ENCODE results near the gene MLXIP. TPM values are rescaled to one million over a fixed set of nuclear protein-coding genes. Genes with fewer than 3 reads are reported as not detected.

MLXIP gene
- total and polyA plus RNA-seq, 2 of the 8 experiments (the other 6 are each of a cell fraction or from before 2014, with no cell fraction given), result 5.5 to 40.5 TPM

- Histone ChIP-seq H3K4me1 (replicated peaks in 1 of 4; ENCODE audit: control insufficient read depth in 3 of 4, insufficient read depth in 4 of 4, low read length in 3 of 4) (peaks cover 0 to 8% (median 3%) of the 10 kb centered on the region in 4 experiments; a peak in 5 of 7 replicates), H3K36me3 (ENCODE audit: control insufficient read depth in 2 of 4, insufficient read depth in 4 of 4, low read length in 3 of 4) (peaks cover 2 to 25% (median 15%) of the 10 kb centered on the region in 4 experiments; a peak in 6 of 8 replicates), H2BK15ac (ENCODE audit: low read length) (no peak overlapping the region), H3K56ac (replicated peaks; ENCODE audit: insufficient read length, low read depth, low read length) (no peak overlapping the region), H3K14ac (ENCODE audit: insufficient read length) (no peak overlapping the region), H4K91ac (replicated peaks; ENCODE audit: insufficient read length, low read length) (no peak overlapping the region), H3K79me2 (ENCODE audit: control insufficient read depth in 1 of 2, insufficient read depth in 2 of 2, low read length in 2 of 2) (no peaks in the 10 kb centered on the region), H2BK20ac (ENCODE audit: low read length) (no peak overlapping the region), H3K27me3 (replicated peaks in 1 of 4; ENCODE audit: control insufficient read depth in 3 of 4, extremely low read depth in 1 of 4, insufficient read depth in 3 of 4, low read length in 3 of 4) (no peaks in the 10 kb centered on the region; a peak in 1 of 7 replicates), H2BK12ac (ENCODE audit: low read depth, low read length) (no peak overlapping the region), H4K5ac (ENCODE audit: insufficient read length, low read depth, low read length) (no peak overlapping the region), H3K18ac (ENCODE audit: extremely low read depth, low read length) (no peak overlapping the region), H3K9ac (replicated peaks in 1 of 4; ENCODE audit: extremely low read depth in 1 of 4, low read depth in 3 of 4, low read length in 3 of 4) (no peak overlapping the region), H3K23ac (ENCODE audit: insufficient read length) (no peak overlapping the region), H4K20me1 (replicated peaks in 1 of 2; ENCODE audit: control insufficient read depth in 1 of 2, insufficient read depth in 2 of 2, low read length in 2 of 2) (no peaks in the 10 kb centered on the region), H3K4ac (replicated peaks; ENCODE audit: insufficient read length, low read depth, low read length) (no peak overlapping the region), H3K4me3 (ENCODE audit: extremely low read depth in 1 of 4, insufficient read depth in 2 of 4, low read depth in 3 of 4, low read length in 4 of 4) (no peak overlapping the region), H2AK5ac (ENCODE audit: low read depth, low read length) (no peak overlapping the region), H3K9me3 (ENCODE audit: insufficient read depth in 2 of 2, low read depth in 1 of 2, low read length in 1 of 2) (peaks cover 21 to 28% of the 10 kb centered on the region in 2 experiments), H2AFZ (ENCODE audit: low read length) (no peak overlapping the region), H3K4me2 (ENCODE audit: insufficient read depth in 1 of 2, low read depth in 2 of 2, low read length in 2 of 2) (no peak overlapping the region), H4K8ac (ENCODE audit: extremely low read depth, insufficient read depth, low read length) (no peak overlapping the region), H3K23me2 (ENCODE audit: low read depth, low read length) (no peaks in the 10 kb centered on the region), H3K79me1 (ENCODE audit: low read depth, low read length) (no peaks in the 10 kb centered on the region), H3K27ac (ENCODE audit: low read depth, low read length) (no peak overlapping the region), H2BK120ac (replicated peaks; ENCODE audit: low read depth, low read length) (no peak overlapping the region), H2BK5ac (ENCODE audit: low read depth, low read length) (no peak overlapping the region)
- 94% methylated on average over 11 of the region's 11 CpGs; no CpG with 5 or more reads in 1 of the 2 experiments for WGBS, 2 experiments (ENCODE audit: extremely low coverage in 1 of 2, insufficient coverage in 1 of 2, insufficient read length in 1 of 2, insufficient replicate concordance in 2 of 2, low coverage in 1 of 2, low lambda C conversion rate in 2 of 2, missing lambda C conversion rate in 1 of 2)
- POLR2A ChIA-PET (ENCODE audit: partially characterized antibody), result interaction anchor here (0.8 to 2.5 kb wide), 7 partner anchors 9 to 336 kb away, joined by 3 to 6 read pairs (median 4); no protein-coding TSS in a partner anchor
- FAIRE-seq (no peak), DNase-seq (ENCODE audit: low read depth in 1 of 2, low spot score in 2 of 2) (no peak)
- TF ChIP-seq MAX (IDR thresholded peaks at IDR 0.05) (no peak), CBX8 (IDR thresholded peaks at IDR 0.05; ENCODE audit: borderline replicate concordance, low read depth, low read length) (no peak), ASH2L (IDR thresholded peaks at IDR 0.05; ENCODE audit: low read length) (no peak), EGR1 (IDR thresholded peaks at IDR 0.05; ENCODE audit: borderline replicate concordance, low read depth, low read length) (no peak), CHD1 (IDR thresholded peaks at IDR 0.05; ENCODE audit: low read depth, low read length) (no peak), TEAD4 (IDR thresholded peaks at IDR 0.05; ENCODE audit: low read depth, low read length) (no peak), JUN (IDR thresholded peaks at IDR 0.05; ENCODE audit: low read depth, low read length) (no peak), RAD21 (IDR thresholded peaks at IDR 0.05 in 1 of 2, conservative IDR thresholded peaks at IDR 0.05 in 1 of 2; ENCODE audit: low read depth in 2 of 2, low read length in 2 of 2) (no peak), GABPA (IDR thresholded peaks at IDR 0.05; ENCODE audit: borderline replicate concordance, insufficient read depth, low read length) (no peak), EZH2 (IDR thresholded peaks at IDR 0.05; ENCODE audit: low read depth, low read length, severe bottlenecking) (no peak), TCF12 (IDR thresholded peaks at IDR 0.05; ENCODE audit: low read depth, low read length) (no peak), HDAC2 (IDR thresholded peaks at IDR 0.05; ENCODE audit: borderline replicate concordance in 1 of 2, low read depth in 2 of 2, low read length in 2 of 2) (no peak)
- CTCF ChIA-PET (ENCODE audit: partially characterized antibody), result interaction anchor here (0.7 to 3.2 kb wide), 13 partner anchors 9 to 115 kb away, joined by 3 to 29 read pairs (median 5); no protein-coding TSS in a partner anchor
Measured at GRCh38 chr12:122138616-122139015, 60.1 kb downstream of the MLXIP start.
